SK-N-SH treated with all-trans-retinoic acid at 6 μM for 48 hours (cell line): ENCODE data around the gene CBLIF.

ENCODE experiments used
- ATAC-seq: fragments of 200-7000 bp; cut with Tn5 transposase; 3 replicates; pipeline ENCODE4 v1.9.1; 2020; ENCODE audit warnings: mild to moderate bottlenecking, moderate library complexity
- ARNTL ChIP-seq: fragments of 450-650 bp; formaldehyde crosslinking; IDR thresholded peaks from 2 replicates; pipeline ENCODE4 v1.5.0; 2020; ENCODE audit warnings: low read depth, mild to moderate bottlenecking, moderate library complexity, borderline replicate concordance
- CSDC2 ChIP-seq: fragments of 250-450 bp; sonication (Bioruptor Pico); IDR thresholded peaks from 2 replicates; pipeline ENCODE4 v1.5.0; 2020; ENCODE audit warnings: mild to moderate bottlenecking, moderate library complexity
- ESRRG ChIP-seq: fragments of 250-450 bp; sonication (Bioruptor Pico); IDR thresholded peaks from 2 replicates; pipeline ENCODE4 v1.6.1; 2021; ENCODE audit warnings: mild to moderate bottlenecking
- ISL1 ChIP-seq: fragments of 250-450 bp; sonication (Bioruptor Pico); IDR thresholded peaks from 2 replicates; pipeline ENCODE4 v2.1.2; 2022; ENCODE audit warnings: mild to moderate bottlenecking, moderate library complexity
- OSR1 ChIP-seq: fragments of 250-450 bp; sonication (Bioruptor Pico); IDR thresholded peaks from 2 replicates; pipeline ENCODE4 v1.8.0; 2022; ENCODE audit warnings: moderate library complexity, mild to moderate bottlenecking, inconsistent platforms
- PPARA ChIP-seq: fragments of 250-450 bp; sonication (Bioruptor Pico); IDR thresholded peaks from 2 replicates; pipeline ENCODE4 v1.5.0; 2020; ENCODE audit warnings: mild to moderate bottlenecking, borderline replicate concordance
- SNAI2 ChIP-seq: fragments of 250-450 bp; sonication (Bioruptor Pico); IDR thresholded peaks from 2 replicates; pipeline ENCODE4 v1.5.0; 2020; ENCODE audit warnings: mild to moderate bottlenecking, moderate library complexity
- TCF4 ChIP-seq: fragments of 250-450 bp; sonication (Bioruptor Pico); IDR thresholded peaks from 2 replicates; pipeline ENCODE4 v1.8.0; 2021; ENCODE audit warnings: mild to moderate bottlenecking, moderate library complexity, borderline replicate concordance
- TOX ChIP-seq: fragments of 250-450 bp; sonication (Bioruptor Pico); IDR thresholded peaks from 2 replicates; pipeline ENCODE4 v1.8.0; 2021; ENCODE audit warnings: mild to moderate bottlenecking, moderate library complexity, borderline replicate concordance
- ZC3H10 ChIP-seq: fragments of 250-450 bp; sonication (Bioruptor Pico); IDR thresholded peaks from 2 replicates; pipeline ENCODE4 v1.5.1; 2021; ENCODE audit warnings: mild to moderate bottlenecking, moderate library complexity
- ZFP3 ChIP-seq: fragments of 250-450 bp; sonication (Bioruptor Pico); IDR thresholded peaks from 2 replicates; pipeline ENCODE4 v1.5.0; 2020; ENCODE audit warnings: mild to moderate bottlenecking, moderate library complexity
- ZNF565 ChIP-seq: fragments of 450-650 bp; formaldehyde crosslinking; conservative IDR thresholded peaks from 2 replicates; pipeline ENCODE4 v1.5.0; 2020; ENCODE audit warnings: low read depth, mild to moderate bottlenecking, moderate library complexity
- ZNF70 ChIP-seq: fragments of 450-650 bp; formaldehyde crosslinking; IDR thresholded peaks from 2 replicates; pipeline ENCODE4 v1.5.0; 2020; ENCODE audit warnings: mild to moderate bottlenecking, moderate library complexity
- ZNF8 ChIP-seq: fragments of 450-650 bp; formaldehyde crosslinking; IDR thresholded peaks from 2 replicates; pipeline ENCODE4 v1.5.0; 2020; ENCODE audit warnings: mild to moderate bottlenecking, moderate library complexity
- TF ChIP-seq, protein P1 (sequence below): fragments of 250-450 bp; sonication (Bioruptor Pico); IDR thresholded peaks from 2 replicates; pipeline ENCODE4 v1.8.0; 2020; ENCODE audit warnings: mild to moderate bottlenecking, moderate library complexity, borderline replicate concordance
- TF ChIP-seq, protein P2 (sequence below): fragments of 250-450 bp; sonication (Bioruptor Pico); IDR thresholded peaks from 2 replicates; pipeline ENCODE4 v1.5.1; 2021; ENCODE audit warnings: mild to moderate bottlenecking, moderate library complexity
- TF ChIP-seq, protein P3 (sequence below): fragments of 250-450 bp; sonication (Bioruptor Pico); IDR thresholded peaks from 2 replicates; pipeline ENCODE4 v1.8.0; 2021; ENCODE audit warnings: low read depth, mild to moderate bottlenecking, moderate library complexity, borderline replicate concordance
- TF ChIP-seq, protein P4 (sequence below): fragments of 250-450 bp; sonication (Bioruptor Pico); IDR thresholded peaks from 2 replicates; pipeline ENCODE4 v1.5.1; 2020; ENCODE audit warnings: low read depth, mild to moderate bottlenecking, moderate library complexity
- TF ChIP-seq, protein P5 (sequence below): fragments of 250-450 bp; sonication (Bioruptor Pico); IDR thresholded peaks from 2 replicates; pipeline ENCODE4 v1.5.0; 2020; ENCODE audit warnings: mild to moderate bottlenecking, moderate library complexity

The CBLIF gene

DNA sequence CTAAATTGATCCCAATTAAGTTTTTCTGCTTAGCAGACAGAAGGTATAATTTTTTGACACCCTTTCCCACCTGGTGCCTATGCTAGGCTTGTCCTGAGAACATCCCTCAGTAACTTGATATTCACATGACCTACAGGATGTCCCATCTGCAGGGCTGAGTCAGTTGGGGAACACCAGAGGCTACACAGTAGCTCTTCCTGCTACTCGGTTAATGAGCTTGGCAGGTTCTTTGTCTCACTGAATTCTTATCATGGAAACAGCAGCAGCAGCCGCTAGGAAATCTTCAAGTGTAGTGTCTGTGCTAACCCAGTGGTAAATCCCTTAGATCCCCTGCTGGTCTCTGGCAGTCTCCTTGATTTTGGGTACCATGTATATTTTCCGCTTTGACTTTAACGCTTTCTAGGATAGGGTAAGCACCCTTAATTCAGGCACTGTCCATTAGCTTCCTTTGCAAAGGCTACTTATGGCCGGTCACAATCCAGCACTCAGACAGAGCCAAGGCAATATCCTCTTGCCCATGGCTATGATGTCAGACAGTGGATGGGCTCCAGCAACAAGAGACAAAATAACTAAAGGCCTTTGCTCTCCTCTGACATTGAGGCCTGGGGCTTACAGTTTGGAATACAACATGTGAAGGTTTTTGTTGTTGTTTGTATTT is 43.2 kb downstream of the CBLIF start:
- ATAC-seq: peak; percentile 79
- TF ChIP-seq TOX (no peak), PPARA (no peak), ZFP3 (no peak), ESRRG (CRISPR knock-in tag) (no peak), ZNF70 (no peak), OSR1 (no peak), ISL1 (CRISPR knock-in tag) (no peak), ZNF565 (CRISPR knock-in tag) (no peak), ARNTL (CRISPR knock-in tag) (no peak)
- TF ChIP-seq, protein P1, sequence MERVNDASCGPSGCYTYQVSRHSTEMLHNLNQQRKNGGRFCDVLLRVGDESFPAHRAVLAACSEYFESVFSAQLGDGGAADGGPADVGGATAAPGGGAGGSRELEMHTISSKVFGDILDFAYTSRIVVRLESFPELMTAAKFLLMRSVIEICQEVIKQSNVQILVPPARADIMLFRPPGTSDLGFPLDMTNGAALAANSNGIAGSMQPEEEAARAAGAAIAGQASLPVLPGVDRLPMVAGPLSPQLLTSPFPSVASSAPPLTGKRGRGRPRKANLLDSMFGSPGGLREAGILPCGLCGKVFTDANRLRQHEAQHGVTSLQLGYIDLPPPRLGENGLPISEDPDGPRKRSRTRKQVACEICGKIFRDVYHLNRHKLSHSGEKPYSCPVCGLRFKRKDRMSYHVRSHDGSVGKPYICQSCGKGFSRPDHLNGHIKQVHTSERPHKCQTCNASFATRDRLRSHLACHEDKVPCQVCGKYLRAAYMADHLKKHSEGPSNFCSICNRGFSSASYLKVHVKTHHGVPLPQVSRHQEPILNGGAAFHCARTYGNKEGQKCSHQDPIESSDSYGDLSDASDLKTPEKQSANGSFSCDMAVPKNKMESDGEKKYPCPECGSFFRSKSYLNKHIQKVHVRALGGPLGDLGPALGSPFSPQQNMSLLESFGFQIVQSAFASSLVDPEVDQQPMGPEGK (CRISPR knock-in tag): no peak
- TF ChIP-seq, protein P2, sequence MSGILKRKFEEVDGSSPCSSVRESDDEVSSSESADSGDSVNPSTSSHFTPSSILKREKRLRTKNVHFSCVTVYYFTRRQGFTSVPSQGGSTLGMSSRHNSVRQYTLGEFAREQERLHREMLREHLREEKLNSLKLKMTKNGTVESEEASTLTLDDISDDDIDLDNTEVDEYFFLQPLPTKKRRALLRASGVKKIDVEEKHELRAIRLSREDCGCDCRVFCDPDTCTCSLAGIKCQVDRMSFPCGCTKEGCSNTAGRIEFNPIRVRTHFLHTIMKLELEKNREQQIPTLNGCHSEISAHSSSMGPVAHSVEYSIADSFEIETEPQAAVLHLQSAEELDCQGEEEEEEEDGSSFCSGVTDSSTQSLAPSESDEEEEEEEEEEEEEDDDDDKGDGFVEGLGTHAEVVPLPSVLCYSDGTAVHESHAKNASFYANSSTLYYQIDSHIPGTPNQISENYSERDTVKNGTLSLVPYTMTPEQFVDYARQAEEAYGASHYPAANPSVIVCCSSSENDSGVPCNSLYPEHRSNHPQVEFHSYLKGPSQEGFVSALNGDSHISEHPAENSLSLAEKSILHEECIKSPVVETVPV (CRISPR knock-in tag): no peak

DNA sequence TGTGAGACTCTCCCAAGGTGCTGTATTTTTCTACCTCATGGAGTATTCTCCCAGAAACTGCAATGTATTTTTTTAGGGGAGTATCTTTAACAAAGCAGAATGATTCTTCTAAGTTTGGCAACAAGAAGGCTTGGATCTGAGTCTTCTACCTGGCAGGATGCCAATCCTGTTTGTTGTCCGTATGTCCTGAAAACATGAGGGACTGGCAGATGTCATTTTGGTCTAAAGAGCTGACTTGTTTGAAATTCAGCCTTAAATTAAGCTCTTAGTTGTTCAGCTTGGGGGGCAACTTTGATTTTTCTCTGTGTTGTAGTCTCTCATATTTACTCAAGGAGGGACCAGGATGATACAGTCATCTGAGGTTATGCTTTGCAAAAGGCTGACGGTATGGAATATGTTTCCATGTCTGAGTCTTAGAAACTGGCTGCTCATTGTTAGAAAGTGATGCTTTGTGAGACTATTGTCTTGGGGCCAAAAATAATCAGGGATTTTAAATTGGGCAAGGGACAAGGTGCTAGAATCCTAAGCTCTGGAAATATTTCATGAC is 44.1 kb downstream of the CBLIF start:
- no peak for ATAC-seq
- TF ChIP-seq, protein P2 (CRISPR knock-in tag): no peak
- TF ChIP-seq, protein P3, sequence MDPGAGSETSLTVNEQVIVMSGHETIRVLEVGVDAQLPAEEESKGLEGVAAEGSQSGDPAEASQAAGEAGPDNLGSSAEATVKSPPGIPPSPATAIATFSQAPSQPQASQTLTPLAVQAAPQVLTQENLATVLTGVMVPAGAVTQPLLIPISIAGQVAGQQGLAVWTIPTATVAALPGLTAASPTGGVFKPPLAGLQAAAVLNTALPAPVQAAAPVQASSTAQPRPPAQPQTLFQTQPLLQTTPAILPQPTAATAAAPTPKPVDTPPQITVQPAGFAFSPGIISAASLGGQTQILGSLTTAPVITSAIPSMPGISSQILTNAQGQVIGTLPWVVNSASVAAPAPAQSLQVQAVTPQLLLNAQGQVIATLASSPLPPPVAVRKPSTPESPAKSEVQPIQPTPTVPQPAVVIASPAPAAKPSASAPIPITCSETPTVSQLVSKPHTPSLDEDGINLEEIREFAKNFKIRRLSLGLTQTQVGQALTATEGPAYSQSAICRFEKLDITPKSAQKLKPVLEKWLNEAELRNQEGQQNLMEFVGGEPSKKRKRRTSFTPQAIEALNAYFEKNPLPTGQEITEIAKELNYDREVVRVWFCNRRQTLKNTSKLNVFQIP (CRISPR knock-in tag): no peak
- TF ChIP-seq ZFP3 (no peak), TCF4 (CRISPR knock-in tag) (no peak), ISL1 (CRISPR knock-in tag) (no peak), SNAI2 (no peak), ARNTL (CRISPR knock-in tag) (no peak), ZNF8 (no peak), ZC3H10 (CRISPR knock-in tag) (no peak), ZNF70 (no peak), CSDC2 (CRISPR knock-in tag) (no peak)
- TF ChIP-seq, protein P4, sequence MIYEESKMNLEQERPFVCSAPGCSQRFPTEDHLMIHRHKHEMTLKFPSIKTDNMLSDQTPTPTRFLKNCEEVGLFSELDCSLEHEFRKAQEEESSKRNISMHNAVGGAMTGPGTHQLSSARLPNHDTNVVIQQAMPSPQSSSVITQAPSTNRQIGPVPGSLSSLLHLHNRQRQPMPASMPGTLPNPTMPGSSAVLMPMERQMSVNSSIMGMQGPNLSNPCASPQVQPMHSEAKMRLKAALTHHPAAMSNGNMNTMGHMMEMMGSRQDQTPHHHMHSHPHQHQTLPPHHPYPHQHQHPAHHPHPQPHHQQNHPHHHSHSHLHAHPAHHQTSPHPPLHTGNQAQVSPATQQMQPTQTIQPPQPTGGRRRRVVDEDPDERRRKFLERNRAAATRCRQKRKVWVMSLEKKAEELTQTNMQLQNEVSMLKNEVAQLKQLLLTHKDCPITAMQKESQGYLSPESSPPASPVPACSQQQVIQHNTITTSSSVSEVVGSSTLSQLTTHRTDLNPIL: no peak
- TF ChIP-seq, protein P5, sequence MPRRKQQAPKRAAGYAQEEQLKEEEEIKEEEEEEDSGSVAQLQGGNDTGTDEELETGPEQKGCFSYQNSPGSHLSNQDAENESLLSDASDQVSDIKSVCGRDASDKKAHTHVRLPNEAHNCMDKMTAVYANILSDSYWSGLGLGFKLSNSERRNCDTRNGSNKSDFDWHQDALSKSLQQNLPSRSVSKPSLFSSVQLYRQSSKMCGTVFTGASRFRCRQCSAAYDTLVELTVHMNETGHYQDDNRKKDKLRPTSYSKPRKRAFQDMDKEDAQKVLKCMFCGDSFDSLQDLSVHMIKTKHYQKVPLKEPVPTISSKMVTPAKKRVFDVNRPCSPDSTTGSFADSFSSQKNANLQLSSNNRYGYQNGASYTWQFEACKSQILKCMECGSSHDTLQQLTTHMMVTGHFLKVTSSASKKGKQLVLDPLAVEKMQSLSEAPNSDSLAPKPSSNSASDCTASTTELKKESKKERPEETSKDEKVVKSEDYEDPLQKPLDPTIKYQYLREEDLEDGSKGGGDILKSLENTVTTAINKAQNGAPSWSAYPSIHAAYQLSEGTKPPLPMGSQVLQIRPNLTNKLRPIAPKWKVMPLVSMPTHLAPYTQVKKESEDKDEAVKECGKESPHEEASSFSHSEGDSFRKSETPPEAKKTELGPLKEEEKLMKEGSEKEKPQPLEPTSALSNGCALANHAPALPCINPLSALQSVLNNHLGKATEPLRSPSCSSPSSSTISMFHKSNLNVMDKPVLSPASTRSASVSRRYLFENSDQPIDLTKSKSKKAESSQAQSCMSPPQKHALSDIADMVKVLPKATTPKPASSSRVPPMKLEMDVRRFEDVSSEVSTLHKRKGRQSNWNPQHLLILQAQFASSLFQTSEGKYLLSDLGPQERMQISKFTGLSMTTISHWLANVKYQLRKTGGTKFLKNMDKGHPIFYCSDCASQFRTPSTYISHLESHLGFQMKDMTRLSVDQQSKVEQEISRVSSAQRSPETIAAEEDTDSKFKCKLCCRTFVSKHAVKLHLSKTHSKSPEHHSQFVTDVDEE (CRISPR knock-in tag): no peak
